Thyroid gland (tissue), 4 donors: Measurements from ENCODE around the gene CDCA5. TPM values are rescaled to one million over a fixed set of nuclear protein-coding genes. Genes with fewer than 3 reads are reported as not detected.

ENCODE experiments used
- DNase-seq, 2 donors: peaks; one replicate each; pipeline ENCODE4 v3.0.0-alpha.2; 2019
- H3K27ac ChIP-seq, 3 donors: fragments of 200-600 bp; sonication (generic); 1 replicate in 2 of 3; 2 replicates in 1 of 3; pipeline ENCODE4 v1.5.1; 2016 to 2019; ENCODE audit warnings: mild to moderate bottlenecking in 1 of 3, moderate library complexity in 1 of 3
- H3K27me3 ChIP-seq: fragments of 200-600 bp; sonication (generic); one replicate; pipeline ENCODE4 v1.5.1; 2019
- H3K36me3 ChIP-seq, 2 donors: fragments of 200-600 bp; sonication (generic); one replicate each; pipeline ENCODE4 v1.5.1; 2016 to 2019
- H3K4me1 ChIP-seq, 2 donors: fragments of 200-600 bp; sonication (generic); one replicate each; pipeline ENCODE4 v1.5.1; 2017 to 2019
- H3K4me3 ChIP-seq, 3 donors: fragments of 200-600 bp; sonication (generic); replicated peaks in 1 of 3; 1 replicate in 2 of 3; 2 replicates in 1 of 3; pipeline ENCODE4 v1.5.1; 2016; ENCODE audit warnings: mild to moderate bottlenecking in 1 of 3
- H3K9me3 ChIP-seq: fragments of 200-600 bp; sonication (generic); one replicate; pipeline ENCODE4 v1.5.1; 2017
- CTCF ChIP-seq, 6 experiments: fragments of 200-600 bp in 3 of 6; fragments of 450-650 bp in 3 of 6; sonication (generic) in 3 of 6; IDR thresholded peaks; one replicate each; pipeline ENCODE4 v1.5.1; 2016 to 2019; ENCODE audit warnings: antibody characterized with exemption in 6 of 6, mild to moderate bottlenecking in 2 of 6, inconsistent platforms in 1 of 6, moderate library complexity in 1 of 6
- POLR2A ChIP-seq, 2 donors: fragments of 450-650 bp; IDR thresholded peaks; one replicate each; pipeline ENCODE4 v1.6.1; 2017; ENCODE audit warnings: antibody characterized with exemption in 2 of 2, mild to moderate bottlenecking in 2 of 2, moderate library complexity in 1 of 2
- WGBS, 2 donors: methylation state at CpG; one replicate each; pipeline ENCODE4 v1.1.5; 2017; 5-methylcytosine and 5-hydroxymethylcytosine counted together
- intact Hi-C: fragments of 100-400 bp; cut with DNase I; formaldehyde crosslinking; loops from one replicate; pipeline ENCODE4 v1.15.1; 2023
- total RNA-seq, 4 donors: library from RNA; depleted of rRNA; stranded (reverse); fragments of >200 nt; gene quantifications; one replicate each; pipeline ENCODE4 v1.2.3, GENCODE V29; 2016

CDCA5 gene
- total RNA-seq, 4 donors from 2014 or later, result 0.71 to 1.8 (median 0.81) TPM; not detected in 1

DNA sequence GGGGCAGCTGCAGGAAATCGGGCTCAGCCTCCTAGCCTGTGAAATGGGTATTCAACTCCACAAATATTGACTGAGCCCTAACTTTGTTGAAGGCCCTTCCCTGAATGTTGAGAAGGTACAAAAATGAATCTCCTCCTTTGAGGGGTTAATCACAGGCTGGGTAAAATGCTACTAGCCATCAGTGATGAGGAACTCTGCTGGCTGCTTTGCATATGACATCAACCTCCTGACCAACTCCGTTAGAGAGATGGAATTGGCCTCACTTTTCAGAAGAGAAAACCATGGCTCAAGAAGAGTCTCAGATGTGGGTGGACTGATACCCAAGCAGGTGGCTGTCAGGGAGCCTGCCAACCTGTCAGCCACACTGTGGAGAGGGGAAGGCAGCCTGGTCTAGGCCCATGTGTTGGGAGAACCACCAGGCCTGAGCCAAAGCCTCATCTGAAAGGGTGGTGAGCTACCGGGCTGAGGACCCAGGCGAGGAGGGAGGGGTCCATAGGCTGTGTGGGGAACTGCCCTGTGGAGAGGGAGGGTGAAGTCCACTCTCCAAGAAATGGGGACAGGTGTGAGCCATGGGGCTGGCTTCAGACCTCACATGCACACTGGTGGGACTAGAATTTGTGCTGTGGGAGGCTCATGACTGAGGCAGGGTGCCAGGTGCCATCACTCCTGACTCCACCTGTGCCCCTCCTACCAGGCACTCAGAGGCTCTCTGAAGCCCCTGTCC lies 11.8 kb downstream of the CDCA5 start:
- Histone ChIP-seq H3K9me3 (no peaks in the 10 kb centered on the region), H3K4me3 (no peak overlapping the region), H3K36me3 (no peaks in the 10 kb centered on the region), H3K27me3 (no peaks in the 10 kb centered on the region), H3K4me1 (no peaks in the 10 kb centered on the region), H3K27ac (no peak overlapping the region)
- no peak for DNase-seq
- TF ChIP-seq POLR2A (IDR thresholded peaks at IDR 0.05) (no peak), CTCF (IDR thresholded peaks at IDR 0.05) (no peak)
- intact Hi-C loops, result no loop called here
- 49 to 65% methylated on average over 4 of the region's 4 CpGs for WGBS, 2 donors

- TF ChIP-seq CTCF (IDR thresholded peaks at IDR 0.05), result no peak
- no peaks in the 10 kb centered on the region for H3K36me3 ChIP-seq
- H3K27me3 ChIP-seq, result no peaks in the 10 kb centered on the region
- WGBS, 2 donors, result 46 to 59% methylated on average over 9 of the region's 9 CpGs
- no peak overlapping the region for H3K27ac ChIP-seq
- H3K9me3 ChIP-seq, result no peaks in the 10 kb centered on the region
- no peak overlapping the region for H3K4me3 ChIP-seq
- DNase-seq, result no peak
- H3K4me1 ChIP-seq, result no peaks in the 10 kb centered on the region
- intact Hi-C loops, result no loop called here
These were observed 14.6 kb downstream of the CDCA5 start for GRCh38 chr11:65069217-65069616.

GRCh38 chr11:65067446-65067845 lies 16.4 kb downstream of the CDCA5 start:
- intact Hi-C loops, result no loop called here

DNA sequence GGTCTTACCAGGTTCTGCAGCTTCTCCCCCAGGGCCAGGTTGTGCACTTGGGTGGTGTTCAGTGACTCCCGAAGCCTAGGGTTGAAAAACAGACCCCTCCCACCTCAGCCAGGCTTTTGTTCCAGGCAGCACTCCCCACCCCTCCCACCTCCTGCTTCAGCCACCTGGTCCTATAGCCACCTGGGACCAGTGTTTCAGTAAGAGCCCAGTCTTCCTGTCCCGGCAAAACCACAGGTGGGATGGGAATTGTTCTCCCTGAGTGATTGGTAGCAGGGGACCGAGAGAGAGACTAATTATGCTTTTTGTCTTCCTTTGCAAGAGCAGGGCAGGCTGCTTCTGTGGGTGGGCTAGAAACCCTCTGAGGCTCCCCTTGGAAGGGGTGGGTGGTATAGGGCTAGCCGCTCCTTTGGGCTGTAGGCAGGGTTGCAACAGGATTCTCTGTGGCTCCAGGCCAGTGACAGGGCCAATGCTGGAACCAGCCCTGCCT lies 17.0 kb downstream of the CDCA5 start:
- Histone ChIP-seq H3K27me3 (no peaks in the 10 kb centered on the region), H3K27ac (no peak overlapping the region), H3K4me3 (no peak overlapping the region), H3K9me3 (no peaks in the 10 kb centered on the region), H3K36me3 (no peaks in the 10 kb centered on the region), H3K4me1 (no peaks in the 10 kb centered on the region)
- no peak for DNase-seq
- TF ChIP-seq POLR2A (IDR thresholded peaks at IDR 0.05), result no peak
- TF ChIP-seq CTCF (IDR thresholded peaks at IDR 0.05), result no peak
- intact Hi-C loops, result no loop called here
- 73 to 74% methylated on average over 3 to 4 of the region's 4 CpGs for WGBS, 2 donors

More at GRCh38 chr11:65067446-65067845, 16.4 kb downstream of the CDCA5 start:
- Histone ChIP-seq H3K4me3 (no peak overlapping the region), H3K9me3 (no peaks in the 10 kb centered on the region), H3K36me3 (no peaks in the 10 kb centered on the region), H3K27me3 (no peaks in the 10 kb centered on the region), H3K27ac (no peak overlapping the region), H3K4me1 (no peaks in the 10 kb centered on the region)
- no peak for DNase-seq
- 72 to 80% methylated on average over 1 to 10 of the region's 10 CpGs for WGBS, 2 donors
- TF ChIP-seq POLR2A (IDR thresholded peaks at IDR 0.05) (no peak), CTCF (IDR thresholded peaks at IDR 0.05) (no peak)

DNA sequence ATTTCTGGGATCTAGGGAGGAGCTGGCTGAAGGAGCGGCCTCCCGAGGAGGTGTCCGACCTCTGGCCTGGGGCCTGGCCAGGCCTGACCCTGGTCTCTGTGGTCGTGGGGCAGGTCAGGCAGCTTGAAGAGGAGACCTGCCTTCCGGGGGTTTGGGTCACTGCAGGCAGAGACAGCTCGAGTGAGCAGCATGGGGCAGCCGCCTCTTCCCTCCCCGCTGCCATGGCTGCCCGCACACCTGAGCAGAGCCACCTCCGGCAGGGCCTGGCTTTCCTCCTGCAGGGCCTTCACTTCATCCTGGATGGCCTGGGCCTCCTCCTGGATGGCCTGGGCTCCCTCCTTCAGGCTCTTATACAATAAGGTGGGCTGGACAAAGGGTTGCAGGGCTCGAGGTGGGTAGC lies 17.5 kb downstream of the CDCA5 start:
- no peak overlapping the region for H3K27ac ChIP-seq
- H3K27me3 ChIP-seq, result no peaks in the 10 kb centered on the region
- intact Hi-C loops, result no loop called here
- no peaks in the 10 kb centered on the region for H3K36me3 ChIP-seq
- WGBS, 2 donors, result 65 to 70% methylated on average over 2 to 11 of the region's 11 CpGs
- no peak for TF ChIP-seq POLR2A (IDR thresholded peaks at IDR 0.05)
- no peak for TF ChIP-seq CTCF (IDR thresholded peaks at IDR 0.05)
- H3K4me3 ChIP-seq, result no peak overlapping the region
- DNase-seq, result no peak
- H3K4me1 ChIP-seq, result no peaks in the 10 kb centered on the region
- H3K9me3 ChIP-seq, result no peaks in the 10 kb centered on the region
